PC-9 (cell line): Measurements from ENCODE around the gene UQCC5. TPM values are rescaled to one million over a fixed set of nuclear protein-coding genes. Genes with fewer than 3 reads are reported as not detected.

Experiments
- BruUV-seq: library from RNA; stranded (reverse); fragments of 400-500 nt; replicated peaks from 2 replicates; lab custom pipeline; 2021; lab: Mats Ljungman, UMichigan
- CTCF ChIA-PET: fragments of 300-600 bp; sonication (Branson Sonifier 250); formaldehyde crosslinking; loops from one replicate; lab custom pipeline; 2022; ENCODE audit warnings: antibody characterized with exemption; lab: Charles Lee
- POLR2A ChIA-PET: fragments of 300-600 bp; sonication (Branson Sonifier 250); formaldehyde crosslinking; loops from one replicate; lab custom pipeline; 2022; ENCODE audit warnings: antibody characterized with exemption; ENCODE audit not compliant: unreplicated experiment; lab: Charles Lee
- DNase-seq, 2 experiments: peaks; one replicate each; pipeline versions ENCODE4 v3.0.0 to v3.0.0-alpha.2; 2015 to 2022; ENCODE audit warnings: mixed read lengths in 1 of 2
- H2AFZ ChIP-seq: fragments of 200-600 bp; sonication (generic); 2 replicates; pipeline ENCODE4 v1.8.1; 2017; ENCODE audit warnings: antibody characterized with exemption
- H3F3A ChIP-seq: fragments of 200-600 bp; sonication (generic); 2 replicates; pipeline ENCODE4 v1.8.1; 2017; ENCODE audit warnings: antibody characterized with exemption, mild to moderate bottlenecking, low read depth; ENCODE audit not compliant: insufficient read depth
- H3K27ac ChIP-seq: fragments of 200-600 bp; sonication (generic); 2 replicates; pipeline ENCODE4 v1.6.1; 2016; ENCODE audit warnings: mixed run types
- H3K27me3 ChIP-seq: fragments of 200-600 bp; sonication (generic); 2 replicates; pipeline ENCODE4 v1.6.1; 2016; ENCODE audit warnings: low read depth, mixed run types; ENCODE audit not compliant: insufficient read depth
- H3K36me3 ChIP-seq: fragments of 200-600 bp; sonication (generic); 2 replicates; pipeline ENCODE4 v1.6.1; 2016; ENCODE audit warnings: low read depth, mixed run types
- H3K4me1 ChIP-seq: fragments of 200-600 bp; sonication (generic); replicated peaks from 2 replicates; pipeline ENCODE4 v1.6.1; 2016; ENCODE audit warnings: mixed run types; ENCODE audit not compliant: insufficient read depth
- H3K4me2 ChIP-seq: fragments of 200-600 bp; sonication (generic); 2 replicates; pipeline ENCODE4 v1.6.1; 2017; ENCODE audit warnings: mixed run types
- H3K4me3 ChIP-seq: fragments of 200-600 bp; sonication (generic); 2 replicates; pipeline ENCODE4 v1.6.1; 2016; ENCODE audit warnings: mixed run types
- H3K79me2 ChIP-seq: fragments of 200-600 bp; sonication (generic); 2 replicates; pipeline ENCODE4 v1.6.1; 2017; ENCODE audit warnings: low read depth, mixed run types
- H3K9me2 ChIP-seq: fragments of 200-600 bp; sonication (generic); 2 replicates; pipeline ENCODE4 v1.8.1; 2017; ENCODE audit warnings: mild to moderate bottlenecking; ENCODE audit not compliant: insufficient read depth
- H3K9me3 ChIP-seq: fragments of 200-600 bp; sonication (generic); 2 replicates; pipeline ENCODE4 v1.8.1; 2016; ENCODE audit warnings: low read depth; ENCODE audit not compliant: insufficient read depth
- H4K20me1 ChIP-seq: fragments of 200-600 bp; sonication (generic); 2 replicates; pipeline ENCODE4 v1.8.1; 2017; ENCODE audit not compliant: insufficient read depth
- CTCF ChIP-seq: fragments of 200-600 bp; sonication (generic); conservative IDR thresholded peaks from 2 replicates; pipeline ENCODE4 v1.6.1; 2017; ENCODE audit warnings: mixed run types, antibody characterized with exemption, mild to moderate bottlenecking, moderate library complexity
- EZH2 ChIP-seq: fragments of 200-600 bp; sonication (generic); IDR thresholded peaks from 2 replicates; pipeline ENCODE4 v1.8.0; 2017; ENCODE audit warnings: antibody characterized with exemption, low read depth
- intact Hi-C: fragments of 100-400 bp; cut with micrococcal nuclease; formaldehyde crosslinking; loops from one replicate; pipeline ENCODE4 v1.10.0; 2022; ENCODE audit not compliant: unreplicated experiment
- total RNA-seq: library from RNA; stranded (reverse); gene quantifications from 2 replicates; pipeline ENCODE4 v1.2.3, GENCODE V29; 2021

UQCC5 gene
- total RNA-seq, 1 experiment from 2014 or later, result 13.3 TPM

- no peaks in the 10 kb centered on the region for H3K27me3 ChIP-seq
- peak overlapping the region; percentile 91 for H3K4me2 ChIP-seq
- no peaks in the 10 kb centered on the region for H3K9me3 ChIP-seq
- ChIA-PET POLR2A (no interaction called here), CTCF (no interaction called here)
- no peak overlapping the region for H3K27ac ChIP-seq
- peaks cover 15% of the 10 kb centered on the region for H3K4me1 ChIP-seq
- H4K20me1 ChIP-seq, result peaks cover 5% of the 10 kb centered on the region; the same call in 1 of the 2 replicates
- H3K79me2 ChIP-seq, result peaks cover 25% of the 10 kb centered on the region
- BruUV-seq, result no TSS peak
- DNase-seq, result peak in 1 of 2 experiments; percentile 22
- TF ChIP-seq CTCF (no peak), EZH2 (no peak)
- H2AFZ ChIP-seq, result peak overlapping the region; percentile 86
- no peaks in the 10 kb centered on the region for H3K36me3 ChIP-seq
- H3K4me3 ChIP-seq, result peak overlapping the region; percentile 63
- H3K9me2 ChIP-seq, result no peaks in the 10 kb centered on the region
- intact Hi-C loops, result no loop called here
- H3F3A ChIP-seq, result peaks cover 18% of the 10 kb centered on the region; the same call in 1 of the 2 replicates
Measured at GRCh38 chr3:52532838-52533622, 3.4 kb upstream of the UQCC5 start.

DNA sequence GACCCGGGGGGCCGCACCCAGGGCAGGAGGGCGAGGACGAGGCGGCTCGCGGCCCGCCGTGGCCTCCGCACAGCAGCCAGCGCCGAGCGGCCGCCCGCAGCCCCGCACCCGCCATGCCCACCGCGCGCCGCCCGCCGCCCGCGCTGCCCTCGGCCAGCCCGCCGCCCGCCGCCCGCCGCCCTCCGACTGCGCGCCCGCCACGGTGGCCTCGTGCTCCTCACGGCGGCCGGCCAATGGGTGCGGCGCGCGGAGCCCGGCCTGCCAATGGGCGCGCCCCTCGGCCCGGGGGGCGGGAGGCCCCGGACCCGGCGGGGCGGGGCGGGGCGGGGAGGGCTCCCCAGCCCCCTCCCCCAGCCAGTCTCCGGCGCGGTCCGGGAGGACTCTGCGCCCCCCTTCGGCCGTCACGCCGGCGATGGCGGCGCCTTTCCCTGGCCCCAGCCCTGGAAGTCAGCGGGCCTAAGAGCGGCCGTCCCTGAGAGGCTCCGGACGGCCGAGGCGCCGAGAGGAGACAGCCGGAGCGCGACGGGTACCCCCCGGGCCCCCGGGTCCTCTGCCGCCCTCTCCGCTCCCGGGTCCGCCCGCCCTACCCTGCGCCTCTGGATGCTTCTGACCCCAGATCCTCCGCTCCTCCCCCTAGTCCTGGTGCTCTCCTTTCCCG is 2.7 kb upstream of the UQCC5 start, which contains the start of gene NT5DC2:
Gene NT5DC2, minus strand, starts transcription at position 235 of the 658 bp plus-strand sequence. Its CDS starts 120 bp downstream, at position 115.
- Histone ChIP-seq H3K4me1 (peaks cover 22% of the 10 kb centered on the region), H3K27me3 (no peaks in the 10 kb centered on the region), H3K4me3 (peak within 1 kb of the TSS; percentile 63), H3K9me2 (no peaks in the 10 kb centered on the region), H3F3A (peaks cover 18% of the 10 kb centered on the region; the same call in 1 of the 2 replicates), H3K79me2 (peaks cover 32% of the 10 kb centered on the region), H2AFZ (peak within 1 kb of the TSS; percentile 86), H4K20me1 (peaks cover 5% of the 10 kb centered on the region; the same call in 1 of the 2 replicates), H3K27ac (no peak within 1 kb of the TSS), H3K9me3 (no peaks in the 10 kb centered on the region), H3K36me3 (no peaks in the 10 kb centered on the region), H3K4me2 (peak within 1 kb of the TSS; percentile 91)
- DNase-seq, result peak in 1 of 2 experiments; percentile 69
- no TSS peak for BruUV-seq
- ChIA-PET POLR2A (no interaction called here), CTCF (no interaction called here)
- no peak for TF ChIP-seq EZH2
- no peak for TF ChIP-seq CTCF
- intact Hi-C loops, result no loop called here

GRCh38 chr3:52534281-52535183 is 1.9 kb upstream of the UQCC5 start:
- no peak for TF ChIP-seq CTCF
- Histone ChIP-seq H3K4me2 (no peak overlapping the region), H3K36me3 (no peaks in the 10 kb centered on the region), H3K79me2 (peaks cover 39% of the 10 kb centered on the region), H3K27me3 (no peaks in the 10 kb centered on the region), H3K4me3 (no peak overlapping the region), H3K9me3 (no peaks in the 10 kb centered on the region), H3K4me1 (peaks cover 28% of the 10 kb centered on the region), H3F3A (peaks cover 18% of the 10 kb centered on the region; the same call in 1 of the 2 replicates), H4K20me1 (peaks cover 5% of the 10 kb centered on the region; the same call in 1 of the 2 replicates), H3K9me2 (no peaks in the 10 kb centered on the region), H3K27ac (no peak overlapping the region), H2AFZ (no peak overlapping the region)
- no TSS peak for BruUV-seq
- ChIA-PET CTCF (no interaction called here), POLR2A (no interaction called here)
- intact Hi-C loops, result no loop called here
- DNase-seq, result no peak
